Naive thymus-derived CD4-positive, alpha-beta T cell (primary cell): Measurements from ENCODE around the gene NR1H2. TPM values are rescaled to one million over a fixed set of nuclear protein-coding genes. Genes with fewer than 3 reads are reported as not detected.
"Not testable (repeated sequence)": the region's sequence is repeated elsewhere in the genome, so short reads cannot be mapped to it uniquely, and the experiment has no call there.

ENCODE experiments used
- ATAC-seq: fragments of 150-1000 bp; cut with Tn5 transposase; 2 replicates; pipeline ENCODE4 v1.10.0; 2021; ENCODE audit warnings: mild to moderate bottlenecking, moderate library complexity
- CTCF ChIA-PET: fragments of 350-600 bp; sonication (Branson Sonifier 250); formaldehyde crosslinking; loops from one replicate; lab custom pipeline; 2021; ENCODE audit warnings: antibody characterized with exemption; lab: Charles Lee
- POLR2A ChIA-PET: fragments of 350-600 bp; sonication (Branson Sonifier 250); formaldehyde crosslinking; loops from one replicate; lab custom pipeline; 2021; ENCODE audit warnings: antibody characterized with exemption, inconsistent platforms; lab: Charles Lee
- DNase-seq, 9 donors: peaks; one replicate each; pipeline versions ENCODE4 v3.0.0 to v3.0.0-alpha.2; 2020 to 2022; ENCODE audit warnings: mixed read lengths in 1 of 9
- H3K27ac ChIP-seq: one replicate; pipeline ENCODE4 v1.7.0; 2013; ENCODE audit warnings: mild to moderate bottlenecking, low read depth, low read length, moderate library complexity
- H3K27me3 ChIP-seq, 2 donors: one replicate each; pipeline ENCODE4 v1.7.0; 2013; ENCODE audit warnings: low read length in 2 of 2, mild to moderate bottlenecking in 2 of 2, moderate library complexity in 2 of 2; ENCODE audit not compliant: control insufficient read depth in 2 of 2, insufficient read depth in 2 of 2
- H3K36me3 ChIP-seq, 3 experiments: 1 replicate in 2 of 3; 2 replicates in 1 of 3; pipeline ENCODE4 v1.7.0; 2013; ENCODE audit warnings: low read length in 3 of 3, mild to moderate bottlenecking in 3 of 3, moderate library complexity in 1 of 3; ENCODE audit not compliant: insufficient read depth in 3 of 3, control insufficient read depth in 2 of 3
- H3K4me1 ChIP-seq, 2 donors: one replicate each; pipeline ENCODE4 v1.7.0; 2013; ENCODE audit warnings: low read length in 2 of 2, mild to moderate bottlenecking in 2 of 2, moderate library complexity in 1 of 2; ENCODE audit not compliant: control insufficient read depth in 2 of 2, insufficient read depth in 2 of 2
- H3K4me3 ChIP-seq: 2 replicates; pipeline ENCODE4 v1.7.0; 2013; ENCODE audit warnings: mild to moderate bottlenecking, low read length
- H3K9me3 ChIP-seq, 3 experiments: 1 replicate in 2 of 3; 2 replicates in 1 of 3; pipeline ENCODE4 v1.7.0; 2013; ENCODE audit warnings: low read length in 3 of 3; ENCODE audit not compliant: control insufficient read depth in 2 of 3
- H3K27ac Mint-ChIP-seq, 9 donors: one replicate each; pipeline ENCODE4 v1.8.0; 2020 to 2022; ENCODE audit warnings: mixed read lengths in 9 of 9, mild to moderate bottlenecking in 8 of 9, moderate library complexity in 5 of 9, inconsistent platforms in 2 of 9
- H3K27me3 Mint-ChIP-seq, 5 donors: one replicate each; pipeline ENCODE4 v1.8.0; 2021 to 2022; ENCODE audit warnings: mixed read lengths in 5 of 5, mild to moderate bottlenecking in 1 of 5
- H3K36me3 Mint-ChIP-seq, 5 donors: one replicate each; pipeline ENCODE4 v1.8.0; 2020 to 2022; ENCODE audit warnings: mixed read lengths in 5 of 5, mild to moderate bottlenecking in 3 of 5, inconsistent platforms in 1 of 5
- H3K4me1 Mint-ChIP-seq, 7 donors: one replicate each; pipeline ENCODE4 v1.8.0; 2020 to 2022; ENCODE audit warnings: mixed read lengths in 7 of 7, mild to moderate bottlenecking in 3 of 7, inconsistent platforms in 1 of 7
- H3K4me3 Mint-ChIP-seq, 10 donors: one replicate each; pipeline ENCODE4 v1.8.0; 2020 to 2022; ENCODE audit warnings: mild to moderate bottlenecking in 10 of 10, mixed read lengths in 10 of 10, moderate library complexity in 6 of 10, inconsistent platforms in 2 of 10
- H3K9me3 Mint-ChIP-seq, 11 donors: one replicate each; pipeline ENCODE4 v1.8.0; 2020 to 2022; ENCODE audit warnings: mixed read lengths in 11 of 11, mild to moderate bottlenecking in 4 of 11, inconsistent platforms in 1 of 11, moderate library complexity in 1 of 11
- intact Hi-C, 2 donors: fragments of 100-400 bp; cut with micrococcal nuclease; formaldehyde crosslinking; loops; one replicate each; pipeline ENCODE4 v1.15.1; 2023
- polyA plus RNA-seq, 2 donors: library from polyadenylated mRNA; unstranded; fragments of 300-500 nt; fragmentation: Illumina TruSeq; gene quantifications; one replicate each; pipeline ENCODE4 v1.2.3, GENCODE V29; 2021
- total RNA-seq, 6 experiments: library from RNA in 5 of 6; stranded (reverse) in 5 of 6; gene quantifications; 1 replicate in 5 of 6; 2 replicates in 1 of 6; pipeline ENCODE4 v1.2.3 and lab custom pipeline; 2021 to 2026

Gene NR1H2
- total and polyA plus RNA-seq, 7 experiments from 2014 or later = 66.6 to 284 (median 114) TPM

DNA sequence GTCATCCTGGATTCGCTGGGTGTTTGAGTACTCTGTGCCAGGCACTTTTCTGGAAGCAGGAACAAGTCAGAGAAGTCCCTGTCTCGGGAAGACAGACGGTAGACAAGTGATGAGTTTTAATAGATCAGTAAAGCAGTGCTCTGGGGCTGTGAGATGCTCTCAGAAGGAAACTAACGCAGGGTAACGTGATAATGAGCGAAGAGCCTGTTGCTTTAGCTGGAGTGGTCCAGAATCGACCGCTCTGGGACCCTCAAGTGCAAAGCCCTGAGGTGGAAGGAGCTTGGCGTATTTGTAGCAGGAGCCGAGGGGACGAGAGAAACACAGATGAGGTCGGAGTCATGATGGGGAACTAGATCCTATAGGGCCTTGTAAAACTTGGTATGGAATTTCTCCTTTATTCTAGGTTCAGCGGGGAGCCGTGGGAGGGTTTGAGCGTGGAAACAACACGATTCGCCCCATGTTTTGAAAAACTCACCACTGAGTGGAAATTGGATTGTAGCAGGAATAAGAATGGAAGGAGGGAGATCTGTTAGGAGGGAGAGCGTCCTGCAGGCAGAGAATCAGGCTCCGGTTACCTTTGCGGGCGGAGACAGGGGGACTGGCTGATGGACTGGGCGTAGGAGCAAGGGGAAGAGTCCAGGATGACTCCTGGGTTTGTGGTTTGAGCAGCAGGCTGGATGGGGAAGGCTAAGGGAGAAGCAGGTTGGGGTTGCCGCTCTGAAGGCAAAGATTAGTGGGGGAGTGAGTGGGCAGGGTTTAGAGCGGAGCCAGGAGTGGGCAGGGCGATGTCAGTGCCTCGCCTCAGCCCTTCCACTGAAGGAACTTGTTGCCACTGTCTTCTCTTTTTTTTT, 8.7 kb downstream of the NR1H2 start:
- Mint-ChIP-seq H3K4me1 (peaks cover 16 to 42% (median 31%) of the 10 kb centered on the region in 7 donors), H3K9me3 (peaks cover 0 to 8% (median 0%) of the 10 kb centered on the region in 11 donors), H3K36me3 (peaks cover 2 to 15% (median 11%) of the 10 kb centered on the region in 5 donors), H3K27me3 (no peaks in the 10 kb centered on the region), H3K4me3 (peak overlapping the region; percentile 91 to 99 (median 94)), H3K27ac (peak overlapping the region in 8 of 9 donors; percentile 83 to 97 (median 94))
- peak overlapping the region; percentile 74 for H3K4me3 ChIP-seq
- peaks cover 3 to 7% of the 10 kb centered on the region in 2 donors for H3K4me1 ChIP-seq
- intact Hi-C loops = loop anchor here (1.0 to 10.0 kb wide), 17 partner anchors 9 to 980 kb away; partner anchors contain the start of genes NR1H2 (in 2 of the 2), CLDND2 (in 1 of the 2), CLEC11A (in 1 of the 2) and CTU1 (in 1 of the 2)
- peak overlapping the region; percentile 75 for H3K27ac ChIP-seq
- no peak for ATAC-seq
- ChIA-PET POLR2A (interaction anchor here (1.0 to 2.0 kb wide), 8 partner anchors 9 to 126 kb away, joined by 3 to 11 read pairs (median 6); partner anchors contain the start of genes JOSD2 and NR1H2), CTCF (no interaction called here)
- no peaks in the 10 kb centered on the region for H3K27me3 ChIP-seq
- H3K9me3 ChIP-seq = no peaks in the 10 kb centered on the region
- peaks cover 0 to 38% (median 9%) of the 10 kb centered on the region in 3 experiments for H3K36me3 ChIP-seq
- peak in 1 of 9 donors; percentile 21 for DNase-seq

DNA sequence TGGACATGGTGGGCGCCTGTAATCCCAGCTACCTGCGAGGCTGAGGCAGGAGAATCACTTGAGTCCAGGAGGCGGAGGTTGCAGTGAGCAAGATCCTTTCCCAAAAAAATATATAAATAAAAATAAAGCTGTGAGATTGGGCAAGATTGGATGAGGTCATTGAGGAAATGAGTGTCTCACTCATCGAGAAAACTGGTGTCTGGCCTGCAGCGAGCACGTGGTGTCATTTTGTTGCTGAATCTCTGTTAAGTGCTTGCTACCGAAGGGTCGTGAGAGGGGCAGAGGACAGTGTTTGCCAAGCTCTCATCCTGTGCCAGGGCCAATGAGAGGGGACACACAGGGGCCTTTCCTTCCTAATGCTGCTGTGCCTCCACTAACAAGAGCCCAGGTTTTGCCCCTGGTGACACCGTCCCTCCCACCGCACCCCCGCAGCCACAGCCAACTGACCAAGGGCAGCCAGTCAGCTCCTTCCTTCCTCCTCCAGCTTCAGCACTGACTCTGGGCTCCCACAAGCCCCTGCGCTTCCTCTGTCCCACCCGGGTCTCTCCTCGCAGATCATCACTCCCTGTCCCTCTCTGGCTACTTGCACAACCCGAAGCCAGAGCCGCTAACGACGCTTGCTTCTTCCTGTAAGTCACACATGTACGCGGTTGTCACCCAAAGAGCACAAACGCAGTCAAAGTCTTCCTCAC, 11.1 kb downstream of the NR1H2 start:
- H3K36me3 Mint-ChIP-seq = peaks cover 0 to 18% (median 5%) of the 10 kb centered on the region in 5 donors
- Histone ChIP-seq H3K27ac (no peak overlapping the region), H3K4me3 (no peak overlapping the region), H3K4me1 (peaks cover 3 to 7% of the 10 kb centered on the region in 2 donors), H3K27me3 (no peaks in the 10 kb centered on the region), H3K9me3 (no peaks in the 10 kb centered on the region), H3K36me3 (peaks cover 0 to 14% (median 0%) of the 10 kb centered on the region in 3 experiments)
- intact Hi-C loops = loop anchor here (10.0 kb wide), 2 partner anchors 337 to 977 kb away; partner anchors contain the start of genes CLDND2 (in 1 of the 2), CLEC11A (in 1 of the 2) and ETFB (in 1 of the 2)
- CTCF ChIA-PET = no interaction called here
- H3K4me3 Mint-ChIP-seq = peak overlapping the region in 1 of 10 donors; percentile 12
- peaks cover 0 to 8% (median 0%) of the 10 kb centered on the region in 11 donors for H3K9me3 Mint-ChIP-seq
- H3K27ac Mint-ChIP-seq = peak overlapping the region in 3 of 9 donors; percentile 4 to 62 (median 38)
- ATAC-seq (no peak), DNase-seq (no peak)
- H3K4me1 Mint-ChIP-seq = peaks cover 16 to 38% (median 31%) of the 10 kb centered on the region in 7 donors
- POLR2A ChIA-PET = no interaction called here
- H3K27me3 Mint-ChIP-seq = no peaks in the 10 kb centered on the region

DNA sequence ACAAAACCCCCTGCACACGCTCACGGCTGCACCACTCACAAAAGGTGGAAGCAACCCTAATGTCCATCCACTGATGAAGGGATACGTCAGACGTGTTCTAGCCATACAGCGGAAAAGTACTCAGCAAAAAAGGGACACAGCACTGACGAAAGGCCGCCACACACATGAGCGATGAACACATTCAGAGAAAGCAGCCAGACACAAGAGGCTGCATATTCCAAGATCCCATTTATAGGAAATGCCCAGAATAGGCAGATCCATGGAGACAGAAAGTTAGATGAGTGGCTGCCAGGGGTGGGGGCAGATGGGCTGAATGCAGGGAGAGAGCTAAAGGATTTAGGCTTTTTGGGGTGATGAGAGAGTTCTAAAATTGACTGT, 11.6 kb downstream of the NR1H2 start:
- Mint-ChIP-seq H3K9me3 (peaks cover 0 to 8% (median 0%) of the 10 kb centered on the region in 11 donors), H3K4me3 (peak overlapping the region in 1 of 10 donors; percentile 12), H3K36me3 (peaks cover 0 to 20% (median 5%) of the 10 kb centered on the region in 5 donors), H3K4me1 (peaks cover 16 to 38% (median 31%) of the 10 kb centered on the region in 7 donors), H3K27ac (peak overlapping the region in 2 of 9 donors; percentile 20 to 62), H3K27me3 (no peaks in the 10 kb centered on the region)
- H3K36me3 ChIP-seq = peaks cover 0 to 10% (median 0%) of the 10 kb centered on the region in 3 experiments
- H3K27me3 ChIP-seq = no peaks in the 10 kb centered on the region
- ATAC-seq (no peak), DNase-seq (no peak)
- intact Hi-C loops = loop anchor here (10.0 kb wide), 2 partner anchors 337 to 977 kb away; partner anchors contain the start of genes CLDND2 (in 1 of the 2), CLEC11A (in 1 of the 2) and ETFB (in 1 of the 2)
- ChIA-PET POLR2A (no interaction called here), CTCF (no interaction called here)
- no peak overlapping the region for H3K4me3 ChIP-seq
- no peak overlapping the region for H3K27ac ChIP-seq
- H3K4me1 ChIP-seq = peaks cover 3 to 7% of the 10 kb centered on the region in 2 donors
- no peaks in the 10 kb centered on the region for H3K9me3 ChIP-seq

DNA sequence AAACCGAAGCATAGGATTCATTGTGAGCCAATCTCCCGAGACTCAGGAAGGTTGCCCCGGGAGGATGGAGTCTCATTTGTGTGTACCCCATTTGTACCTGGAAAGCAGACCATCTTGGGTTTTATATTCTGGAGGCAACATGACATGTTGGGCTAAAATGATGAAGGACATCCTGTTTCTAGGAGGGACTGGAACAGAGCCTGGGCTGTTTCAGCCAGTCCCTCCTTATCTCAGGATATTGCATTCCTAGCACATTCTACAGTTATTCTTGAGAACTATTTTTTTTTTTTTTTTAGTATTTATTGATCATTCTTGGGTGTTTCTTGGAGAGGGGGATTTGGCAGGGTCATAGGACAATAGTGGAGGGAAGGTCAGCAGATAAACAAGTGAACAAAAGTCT, 14.0 kb downstream of the NR1H2 start:
- H3K4me3 Mint-ChIP-seq, H3K27ac Mint-ChIP-seq, H3K4me3 ChIP-seq, CTCF ChIA-PET, H3K36me3 ChIP-seq, H3K9me3 ChIP-seq, H3K9me3 Mint-ChIP-seq, H3K4me1 ChIP-seq, H3K27ac ChIP-seq, POLR2A ChIA-PET, H3K27me3 Mint-ChIP-seq, H3K27me3 ChIP-seq, ATAC-seq, intact Hi-C loops, DNase-seq: not testable (repeated sequence)
- H3K36me3 Mint-ChIP-seq = peaks cover 5 to 30% (median 10%) of the 10 kb centered on the region in 5 donors
- peaks cover under 1 to 18% (median 9%) of the 10 kb centered on the region in 7 donors for H3K4me1 Mint-ChIP-seq

DNA sequence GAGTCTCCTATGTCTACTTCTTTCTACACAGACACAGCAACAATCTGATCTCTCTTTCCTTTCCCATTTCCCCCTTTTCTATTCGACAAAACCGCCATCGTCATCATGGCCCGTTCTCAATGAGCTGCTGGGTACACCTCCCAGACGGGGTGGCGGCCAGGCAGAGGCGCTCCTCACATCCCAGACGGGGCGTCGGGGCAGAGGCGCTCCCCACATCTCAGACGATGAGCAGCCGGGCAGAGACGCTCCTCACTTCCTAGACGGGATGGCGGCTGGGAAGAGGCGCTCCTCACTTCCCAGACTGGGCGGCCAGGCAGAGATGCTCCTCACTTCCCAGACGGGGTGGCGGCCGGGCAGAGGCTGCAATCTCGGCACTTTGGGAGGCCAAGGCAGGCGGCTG, 14.7 kb downstream of the NR1H2 start:
- H3K4me1 ChIP-seq, POLR2A ChIA-PET, H3K4me3 ChIP-seq, H3K36me3 ChIP-seq, H3K27ac Mint-ChIP-seq, H3K4me3 Mint-ChIP-seq, CTCF ChIA-PET, H3K9me3 ChIP-seq, H3K9me3 Mint-ChIP-seq, DNase-seq, ATAC-seq, H3K27ac ChIP-seq, intact Hi-C loops, H3K27me3 ChIP-seq, H3K27me3 Mint-ChIP-seq: not testable (repeated sequence)
- Mint-ChIP-seq H3K4me1 (peaks cover under 1 to 15% (median 8%) of the 10 kb centered on the region in 7 donors), H3K36me3 (peaks cover 8 to 30% (median 14%) of the 10 kb centered on the region in 5 donors)

DNA sequence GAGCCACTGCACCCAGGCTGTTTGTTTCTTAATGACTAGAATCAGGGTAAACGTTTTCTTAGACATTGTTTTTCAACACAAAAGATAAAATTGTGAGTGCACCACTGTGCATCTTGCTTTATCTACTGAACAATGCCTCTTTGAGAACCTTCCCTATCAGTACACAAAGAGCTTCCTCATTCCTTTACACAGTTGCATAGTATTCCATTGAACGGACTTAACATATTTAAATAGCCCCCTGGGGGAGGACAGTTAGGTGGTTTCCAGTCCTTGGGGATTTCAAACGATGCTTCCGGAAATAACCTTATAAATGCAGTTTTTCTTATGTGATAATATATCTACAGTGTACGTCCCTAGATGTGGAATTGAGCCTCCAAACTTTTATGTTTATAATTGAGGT, 16.5 kb downstream of the NR1H2 start:
- no peak overlapping the region for H3K27ac Mint-ChIP-seq
- H3K36me3 ChIP-seq = peaks cover 0 to under 1% (median 0%) of the 10 kb centered on the region in 3 experiments
- H3K4me1 Mint-ChIP-seq = peaks cover 0 to 12% (median 5%) of the 10 kb centered on the region in 7 donors
- H3K4me1 ChIP-seq = no peaks in the 10 kb centered on the region
- H3K36me3 Mint-ChIP-seq = peaks cover 5 to 28% (median 14%) of the 10 kb centered on the region in 5 donors
- H3K4me3 Mint-ChIP-seq = no peak overlapping the region
- ChIA-PET POLR2A (no interaction called here), CTCF (no interaction called here)
- H3K9me3 ChIP-seq = no peaks in the 10 kb centered on the region
- no peak for DNase-seq
- no peak overlapping the region for H3K27ac ChIP-seq
- H3K4me3 ChIP-seq = no peak overlapping the region
- no peaks in the 10 kb centered on the region for H3K27me3 ChIP-seq
- H3K27me3 Mint-ChIP-seq = no peaks in the 10 kb centered on the region
- intact Hi-C loops = no loop called here
- no peaks in the 10 kb centered on the region for H3K9me3 Mint-ChIP-seq
- no peak for ATAC-seq
